GM12891 (cell line): Measurements from ENCODE around the gene ARHGAP40.

Source experiments
- POLR2A ChIP-seq: IDR thresholded peaks from 2 replicates; pipeline ENCODE4 v1.6.1; 2011; ENCODE audit warnings: low read depth, low read length, control low read depth
- POLR2AphosphoS5 ChIP-seq: IDR thresholded peaks from 2 replicates; pipeline ENCODE4 v1.6.1; 2011; ENCODE audit warnings: low read depth, low read length, control low read depth
- TAF1 ChIP-seq: IDR thresholded peaks from 2 replicates; pipeline ENCODE4 v1.6.1; 2011; ENCODE audit warnings: low read depth, low read length, control low read depth

- TF ChIP-seq POLR2AphosphoS5 = no peak
- no peak for TF ChIP-seq TAF1
- TF ChIP-seq POLR2A = no peak
Observed at GRCh38 chr20:38692436-38693411, 91.1 kb downstream of the ARHGAP40 start.
